ENCODE data around the gene TRIM13. TPM values are rescaled to one million over a fixed set of nuclear protein-coding genes. Genes with fewer than 3 reads are reported as not detected.
"Not testable (repeated sequence)": the region's sequence is repeated elsewhere in the genome, so short reads cannot be mapped to it uniquely, and the experiment has no call there.

Gene TRIM13
- total RNA-seq, 8 experiments from 2014 or later, result 16.3 to 40.2 (median 26.8) TPM

- 56 to 100% (median 92%) methylated on average over 1 to 3 of the region's 3 CpGs; no CpG with 5 or more reads in 6 of the 10 experiments for WGBS, 10 experiments
- no peaks in the 10 kb centered on the region for H3K4me1 ChIP-seq (replicated peaks in 1 of 2)
- H3K4me3 ChIP-seq, result no peak overlapping the region
- ATAC-seq (replicated peaks in 6 of 8), result no peak
- H3K27ac ChIP-seq, result no peak overlapping the region
- in situ Hi-C loops (cut with MboI; ENCODE audit: low pct_unique_long_range_greater_than_20kb in 2 of 9, low sequenced_read_pairs in 9 of 9, unreplicated experiment in 9 of 9), result loop anchor here in 4 of 9 experiments (25.0 kb wide), 3 partner anchors 559 to 1084 kb away; partner anchors contain the start of gene RNASEH2B (in 4 of the 4)
These were observed 18.9 kb upstream of the TRIM13 start for GRCh38 chr13:49977992-49978391.

GRCh38 chr13:49980266-49980665, 16.6 kb upstream of the TRIM13 start:
- Histone ChIP-seq H3K4me3 (no peak overlapping the region), H3K27ac (no peak overlapping the region), H3K4me1 (replicated peaks in 1 of 2) (no peaks in the 10 kb centered on the region)
- in situ Hi-C loops (cut with MboI; ENCODE audit: low pct_unique_long_range_greater_than_20kb in 2 of 9, low sequenced_read_pairs in 9 of 9, unreplicated experiment in 9 of 9), result loop anchor here in 4 of 9 experiments (25.0 kb wide), 3 partner anchors 557 to 1082 kb away; partner anchors contain the start of gene RNASEH2B (in 4 of the 4)
- ATAC-seq (replicated peaks in 6 of 8), result no peak

DNA sequence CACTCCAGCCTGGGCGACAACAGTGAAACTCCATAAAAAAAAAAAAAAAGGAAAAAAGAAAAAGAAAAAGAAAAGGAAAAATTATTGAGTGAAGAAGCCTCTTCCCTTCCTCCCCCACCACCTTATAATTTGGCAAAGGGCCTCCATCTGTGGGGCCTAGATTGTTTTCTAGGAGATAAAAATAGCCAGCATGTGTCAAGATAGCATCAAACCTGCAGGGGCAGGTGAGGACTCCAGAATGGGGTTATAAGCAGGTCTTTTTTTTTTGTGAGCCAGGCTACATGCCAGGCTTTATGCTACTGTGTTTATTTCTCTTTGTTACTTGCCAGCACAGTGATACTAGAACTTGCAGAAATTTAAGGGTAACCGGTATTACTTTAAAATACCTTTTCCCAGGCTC, 11.7 kb upstream of the TRIM13 start:
- H3K4me3 ChIP-seq, result no peak overlapping the region
- H3K4me1 ChIP-seq (replicated peaks in 1 of 2), result no peaks in the 10 kb centered on the region
- WGBS, 10 experiments, result 75 to 100% (median 92%) methylated on average over 1 to 2 of the region's 2 CpGs; no CpG with 5 or more reads in 1 of the 10 experiments
- no peak for ATAC-seq (replicated peaks in 6 of 8)
- no peak overlapping the region for H3K27ac ChIP-seq
- in situ Hi-C loops (cut with MboI; ENCODE audit: low pct_unique_long_range_greater_than_20kb in 2 of 9, low sequenced_read_pairs in 9 of 9, unreplicated experiment in 9 of 9), result loop anchor here in 4 of 9 experiments (25.0 kb wide), 3 partner anchors 552 to 1077 kb away; partner anchors contain the start of gene RNASEH2B (in 4 of the 4)

DNA sequence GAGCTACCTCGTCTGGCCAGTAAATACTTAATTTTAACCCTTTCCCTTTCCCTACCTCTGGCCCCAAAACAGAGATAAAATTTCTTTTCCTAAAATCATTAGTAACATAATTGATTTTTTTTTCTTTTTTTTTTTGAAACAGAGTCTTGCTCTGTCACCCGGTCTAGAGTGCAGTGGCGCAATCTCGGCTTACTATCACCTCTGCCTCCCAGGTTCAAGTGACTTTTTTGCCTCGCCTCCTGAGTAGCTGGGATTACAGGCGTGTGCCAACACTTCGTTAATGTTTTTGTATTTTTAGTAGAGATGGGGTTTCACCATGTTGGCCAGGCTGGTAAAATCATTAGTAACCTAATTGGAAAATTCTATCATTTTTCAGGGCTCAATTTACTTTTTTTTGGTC, 10.4 kb upstream of the TRIM13 start:
- in situ Hi-C loops (cut with MboI; ENCODE audit: low pct_unique_long_range_greater_than_20kb in 2 of 9, low sequenced_read_pairs in 9 of 9, unreplicated experiment in 9 of 9), result loop anchor here in 4 of 9 experiments (25.0 kb wide), 3 partner anchors 551 to 1076 kb away; partner anchors contain the start of gene RNASEH2B (in 4 of the 4)
- WGBS, 10 experiments, result 87 to 100% (median 93%) methylated on average over 1 to 6 of the region's 7 CpGs; no CpG with 5 or more reads in 1 of the 10 experiments
- Histone ChIP-seq H3K4me1 (replicated peaks in 1 of 2) (no peaks in the 10 kb centered on the region), H3K4me3 (no peak overlapping the region), H3K27ac (no peak overlapping the region)
- ATAC-seq (replicated peaks in 6 of 8), result no peak

DNA sequence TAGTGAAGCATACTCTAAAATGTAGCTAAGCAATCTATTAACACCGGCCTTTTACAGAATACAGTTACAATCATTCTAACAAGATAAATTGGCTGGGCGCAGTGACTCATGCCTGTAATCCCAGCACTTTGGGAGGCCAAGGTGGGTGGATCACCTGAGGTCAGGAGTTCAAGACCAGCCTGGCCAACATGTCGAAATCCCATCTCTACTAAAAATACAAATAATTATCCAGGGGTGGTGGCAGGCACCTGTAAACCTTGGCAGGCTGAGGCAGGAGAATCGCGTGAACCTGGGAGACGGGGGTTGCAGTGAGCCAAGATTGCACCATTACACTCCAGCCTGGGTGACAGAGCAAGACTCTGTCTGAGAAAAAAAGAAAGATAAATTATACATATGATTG, 6.2 kb upstream of the TRIM13 start:
- ATAC-seq (replicated peaks in 6 of 8), result not testable (repeated sequence)
- WGBS, 10 experiments, result 60 to 100% (median 93%) methylated on average over 2 to 6 of the region's 6 CpGs; no CpG with 5 or more reads in 1 of the 10 experiments
- in situ Hi-C loops (cut with MboI; ENCODE audit: low pct_unique_long_range_greater_than_20kb in 2 of 9, low sequenced_read_pairs in 9 of 9, unreplicated experiment in 9 of 9), result loop anchor here in 4 of 9 experiments (25.0 kb wide), 3 partner anchors 547 to 1072 kb away; partner anchors contain the start of gene RNASEH2B (in 4 of the 4)

DNA sequence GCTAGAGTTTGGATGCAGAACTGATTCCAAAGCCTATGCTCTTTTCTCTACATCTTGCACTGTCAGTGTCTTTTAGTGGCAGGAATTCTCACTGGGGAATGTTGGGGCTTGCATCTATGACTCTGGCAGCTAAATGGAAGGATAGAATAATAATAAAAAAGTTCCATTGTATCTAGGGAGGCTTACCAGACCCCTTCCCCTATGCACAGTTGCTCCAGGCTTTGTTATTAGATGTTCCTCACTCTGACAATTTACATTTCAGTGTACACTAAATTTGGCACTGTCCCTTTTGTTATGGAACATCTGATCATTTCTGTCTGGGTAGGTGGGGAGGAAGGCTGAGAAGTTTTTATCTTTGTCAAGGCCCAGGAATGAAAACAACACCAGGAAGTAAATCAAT, 3.7 kb upstream of the TRIM13 start:
- Histone ChIP-seq H3K27ac (no peak overlapping the region), H3K4me3 (no peak overlapping the region), H3K4me1 (replicated peaks in 1 of 2) (peaks cover 3% of the 10 kb centered on the region in 2 donors)
- no peak for ATAC-seq (replicated peaks in 6 of 8)
- in situ Hi-C loops (cut with MboI; ENCODE audit: low pct_unique_long_range_greater_than_20kb in 2 of 9, low sequenced_read_pairs in 9 of 9, unreplicated experiment in 9 of 9), result loop anchor here in 4 of 9 experiments (25.0 kb wide), 3 partner anchors 544 to 1069 kb away; partner anchors contain the start of gene RNASEH2B (in 4 of the 4)

More for the DNA sequence above, 6.2 kb upstream of the TRIM13 start:
- H3K4me3 ChIP-seq; H3K27ac ChIP-seq; H3K4me1 ChIP-seq (replicated peaks in 1 of 2): not testable (repeated sequence)

DNA sequence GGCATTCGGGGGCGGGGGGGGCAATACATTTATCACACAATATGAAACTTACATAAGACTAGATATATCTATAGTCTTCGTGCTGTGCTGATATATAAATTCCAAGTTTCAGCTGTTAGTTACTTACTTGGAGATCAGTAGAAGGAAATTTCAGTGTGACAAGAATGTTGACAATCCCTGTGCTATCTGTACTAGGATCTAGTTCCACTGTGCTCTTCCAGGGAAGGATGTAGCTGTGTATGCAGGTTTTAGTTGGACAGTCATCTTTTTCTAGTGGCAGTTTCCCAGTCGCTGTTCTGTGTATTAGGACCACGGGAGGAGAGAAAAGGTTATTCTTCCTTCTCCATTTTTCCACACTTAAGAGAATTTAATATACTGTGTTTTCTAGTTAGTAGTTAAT, 3.2 kb upstream of the TRIM13 start:
- H3K4me3 ChIP-seq, result no peak overlapping the region
- 57 to 100% (median 80%) methylated on average over 1 to 5 of the region's 5 CpGs; no CpG with 5 or more reads in 1 of the 10 experiments for WGBS, 10 experiments
- in situ Hi-C loops (cut with MboI; ENCODE audit: low pct_unique_long_range_greater_than_20kb in 2 of 9, low sequenced_read_pairs in 9 of 9, unreplicated experiment in 9 of 9), result loop anchor here in 4 of 9 experiments (25.0 kb wide), 3 partner anchors 544 to 1069 kb away; partner anchors contain the start of gene RNASEH2B (in 4 of the 4)
- no peak for ATAC-seq (replicated peaks in 6 of 8)
- H3K4me1 ChIP-seq (replicated peaks in 1 of 2), result peaks cover 8 to 9% of the 10 kb centered on the region in 2 donors
- H3K27ac ChIP-seq, result no peak overlapping the region

- in situ Hi-C loops (cut with MboI; ENCODE audit: low pct_unique_long_range_greater_than_20kb in 2 of 9, low sequenced_read_pairs in 9 of 9, unreplicated experiment in 9 of 9), result loop anchor here in 4 of 9 experiments (25.0 kb wide), 3 partner anchors 542 to 1067 kb away; partner anchors contain the start of gene RNASEH2B (in 4 of the 4)
- H3K4me3 ChIP-seq, result peak overlapping the region; percentile 76 to 90 (median 84)
- H3K4me1 ChIP-seq (replicated peaks in 1 of 2), result peaks cover 18 to 27% of the 10 kb centered on the region in 2 donors
- no peak for ATAC-seq (replicated peaks in 6 of 8)
- no peak overlapping the region for H3K27ac ChIP-seq
- WGBS, 10 experiments, result 0 to 100% (median 55%) methylated on average over 1 to 12 of the region's 14 CpGs
These were observed 1.2 kb upstream of the TRIM13 start for GRCh38 chr13:49995625-49996101.

- Histone ChIP-seq H3K27ac (peak overlapping the region; percentile 85 to 90), H3K4me3 (peak overlapping the region; percentile 76 to 90 (median 84)), H3K4me1 (replicated peaks in 1 of 2) (peaks cover 18 to 27% of the 10 kb centered on the region in 2 donors)
- WGBS, 10 experiments, result 0% methylated on average over 6 to 10 of the region's 68 CpGs; no CpG with 5 or more reads in 8 of the 10 experiments
- peak; percentile 59 to 73 (median 67) for ATAC-seq (replicated peaks in 6 of 8)
- in situ Hi-C loops (cut with MboI; ENCODE audit: low pct_unique_long_range_greater_than_20kb in 2 of 9, low sequenced_read_pairs in 9 of 9, unreplicated experiment in 9 of 9), result loop anchor here in 4 of 9 experiments (25.0 kb wide), 3 partner anchors 541 to 1066 kb away; partner anchors contain the start of gene RNASEH2B (in 4 of the 4)
These were observed 504 bp upstream of the TRIM13 start for GRCh38 chr13:49996161-49996915.

DNA sequence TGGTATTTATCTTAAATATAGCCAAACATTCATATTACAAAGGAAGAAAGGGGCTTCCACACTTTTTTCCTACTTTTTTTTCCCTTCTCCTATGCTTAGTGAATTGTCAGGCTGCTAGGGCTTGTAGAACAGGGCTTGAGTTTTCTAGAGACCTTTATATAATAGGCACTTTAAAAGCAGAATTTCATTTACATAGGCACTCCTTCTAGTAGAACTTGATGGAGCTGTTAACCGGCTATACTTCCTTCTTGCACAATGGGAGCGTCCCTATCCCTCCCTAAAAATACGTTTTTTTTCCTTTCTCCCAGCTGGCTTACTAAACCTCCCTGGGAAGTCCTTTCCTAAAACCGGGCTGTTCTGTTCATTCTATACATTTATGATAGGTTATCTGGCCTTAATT, 1.1 kb downstream of the TRIM13 start:
- in situ Hi-C loops (cut with MboI; ENCODE audit: low pct_unique_long_range_greater_than_20kb in 2 of 9, low sequenced_read_pairs in 9 of 9, unreplicated experiment in 9 of 9), result loop anchor here in 4 of 9 experiments (25.0 kb wide), 3 partner anchors 539 to 1064 kb away; partner anchors contain the start of gene RNASEH2B (in 4 of the 4)
- H3K4me3 ChIP-seq, result peak overlapping the region; percentile 71 to 90 (median 84)
- WGBS, 10 experiments, result 0 to 27% (median 0%) methylated on average over 1 to 4 of the region's 4 CpGs

DNA sequence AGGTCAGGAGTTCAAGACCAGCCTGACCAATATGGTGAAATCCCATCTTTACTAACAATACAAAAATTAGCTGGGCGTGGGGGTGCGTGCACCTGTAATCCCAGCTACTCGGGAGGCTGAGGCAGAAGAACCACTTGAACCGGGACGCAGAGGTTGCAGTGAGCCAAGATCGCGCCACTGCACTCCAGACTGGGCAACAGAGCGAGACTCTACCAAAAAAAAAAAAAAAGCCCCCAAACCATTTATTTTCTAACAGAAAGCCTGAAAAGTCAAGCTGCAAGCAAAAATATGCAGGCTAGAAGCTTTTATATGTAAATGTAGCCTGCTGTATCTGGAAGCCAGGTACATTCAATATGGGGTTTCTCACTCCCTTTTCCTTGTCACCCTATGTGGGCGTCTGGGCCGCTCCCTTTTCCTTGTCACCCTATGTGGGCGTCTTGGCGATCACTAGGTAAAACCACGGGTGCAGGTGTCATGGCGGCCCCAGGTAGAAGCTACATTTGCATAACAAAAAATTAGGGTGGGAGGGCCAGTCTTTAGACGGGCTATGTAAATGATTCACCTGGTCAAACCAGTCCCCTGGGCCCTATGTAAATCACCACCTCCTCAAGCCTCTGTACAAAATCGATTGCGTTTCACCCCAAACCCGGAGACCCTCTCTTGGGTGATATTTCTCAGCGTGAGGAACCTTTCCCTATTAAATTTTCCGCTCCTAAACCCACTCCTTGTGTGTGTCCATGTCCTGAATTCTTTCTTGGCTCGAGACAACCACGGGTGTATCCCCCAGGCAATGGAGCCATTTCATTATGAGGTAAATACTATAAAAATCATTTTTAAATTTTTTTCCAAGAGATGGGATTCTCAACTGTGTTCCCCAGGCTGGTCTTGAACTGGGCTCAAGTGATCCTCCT, 2.1 kb downstream of the TRIM13 start:
- Histone ChIP-seq H3K4me1 (replicated peaks in 1 of 2) (peaks cover 18 to 27% of the 10 kb centered on the region in 2 donors), H3K27ac (no peak overlapping the region), H3K4me3 (peak overlapping the region in 4 of 5 donors; percentile 71 to 84 (median 80))
- in situ Hi-C loops (cut with MboI; ENCODE audit: low pct_unique_long_range_greater_than_20kb in 2 of 9, low sequenced_read_pairs in 9 of 9, unreplicated experiment in 9 of 9), result loop anchor here in 4 of 9 experiments (25.0 kb wide), 3 partner anchors 538 to 1063 kb away; partner anchors contain the start of gene RNASEH2B (in 4 of the 4)
- WGBS, 10 experiments, result 70 to 95% (median 79%) methylated on average over 1 to 14 of the region's 22 CpGs; no CpG with 5 or more reads in 2 of the 10 experiments
- no peak for ATAC-seq (replicated peaks in 6 of 8)

More for the DNA sequence above, 1.1 kb downstream of the TRIM13 start:
- ATAC-seq (replicated peaks in 6 of 8), result no peak
- Histone ChIP-seq H3K4me1 (replicated peaks in 1 of 2) (peaks cover 18 to 27% of the 10 kb centered on the region in 2 donors), H3K27ac (peak overlapping the region in 1 of 2 donors; percentile 94)

DNA sequence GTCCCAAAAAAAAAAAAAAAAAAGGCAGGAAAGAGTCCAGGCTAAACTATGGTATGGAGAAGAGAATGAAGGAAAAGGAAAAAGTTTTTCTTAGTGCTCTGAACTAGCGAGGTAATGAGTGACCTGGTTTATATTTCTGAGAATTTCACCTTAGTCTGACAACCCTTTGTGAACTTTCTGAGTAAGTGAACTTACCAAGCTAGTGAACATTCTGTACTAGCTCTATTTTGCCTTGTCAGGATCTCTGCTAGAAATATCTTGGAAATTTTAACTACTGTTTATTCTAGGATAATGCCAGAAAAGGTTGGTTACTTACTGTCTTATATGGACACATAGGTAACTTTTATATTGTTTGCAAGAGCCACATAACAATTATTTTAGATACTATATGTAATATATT, 4.4 kb downstream of the TRIM13 start:
- in situ Hi-C loops (cut with MboI; ENCODE audit: low pct_unique_long_range_greater_than_20kb in 2 of 9, low sequenced_read_pairs in 9 of 9, unreplicated experiment in 9 of 9), result no loop called here
- no peak overlapping the region for H3K27ac ChIP-seq
- ATAC-seq (replicated peaks in 6 of 8), result no peak
- H3K4me1 ChIP-seq (replicated peaks in 1 of 2), result peaks cover 16 to 24% of the 10 kb centered on the region in 2 donors
- no peak overlapping the region for H3K4me3 ChIP-seq
- 75 to 100% (median 91%) methylated on average over 1 of the region's 1 CpG; no CpG with 5 or more reads in 1 of the 10 experiments for WGBS, 10 experiments

All from motor neuron (in vitro differentiated cells).